ENCODE results near the gene VAV2.
"Not testable (repeated sequence)": the region's sequence is repeated elsewhere in the genome, so short reads cannot be mapped to it uniquely, and the experiment has no call there.

The VAV2 gene

GRCh38 chr9:133752739-133753446 lies 239.2 kb downstream of the VAV2 start:
- FAIRE-seq (no peak), DNase-seq (ENCODE audit: insufficient read length, low spot score) (no peak)
- no peak for TF ChIP-seq CTCF (IDR thresholded peaks at IDR 0.05; ENCODE audit: insufficient read depth, missing control alignments)

GRCh38 chr9:133750982-133751649 lies 241.0 kb downstream of the VAV2 start:
- FAIRE-seq (no peak), DNase-seq (ENCODE audit: insufficient read length, low spot score) (no peak)
- no peak for TF ChIP-seq CTCF (IDR thresholded peaks at IDR 0.05; ENCODE audit: insufficient read depth, missing control alignments)

- no peak for TF ChIP-seq CTCF (IDR thresholded peaks at IDR 0.05; ENCODE audit: insufficient read depth, missing control alignments)
- FAIRE-seq = no peak
Measured at GRCh38 chr9:133747309-133747708, 244.8 kb downstream of the VAV2 start.

GRCh38 chr9:133744528-133744927 lies 247.6 kb downstream of the VAV2 start:
- not testable (repeated sequence) for FAIRE-seq; DNase-seq (ENCODE audit: insufficient read length, low spot score)

More at GRCh38 chr9:133747309-133747708, 244.8 kb downstream of the VAV2 start:
- no peak for DNase-seq (ENCODE audit: insufficient read length, low spot score)

- TF ChIP-seq CTCF (IDR thresholded peaks at IDR 0.05; ENCODE audit: insufficient read depth, missing control alignments) = peak; percentile 87
- DNase-seq (ENCODE audit: insufficient read length, low spot score) = peak; percentile 88
- FAIRE-seq = no peak
Measured at GRCh38 chr9:133742849-133743444, 249.2 kb downstream of the VAV2 start.

GRCh38 chr9:133742251-133742650 lies 249.9 kb downstream of the VAV2 start:
- DNase-seq (ENCODE audit: insufficient read length, low spot score) = no peak
- TF ChIP-seq CTCF (IDR thresholded peaks at IDR 0.05; ENCODE audit: insufficient read depth, missing control alignments) = no peak
- no peak for FAIRE-seq

- no peak for DNase-seq (ENCODE audit: insufficient read length, low spot score)
- TF ChIP-seq CTCF (IDR thresholded peaks at IDR 0.05; ENCODE audit: insufficient read depth, missing control alignments) = no peak
- FAIRE-seq = no peak
Measured at GRCh38 chr9:133741716-133742115, 250.4 kb downstream of the VAV2 start.

Measured in D721Med (cell line).